H9 (cell line): Measurements from ENCODE around the gene DDX39A. TPM values are rescaled to one million over a fixed set of nuclear protein-coding genes. Genes with fewer than 3 reads are reported as not detected.

Experiments
- DNase-seq: peaks from one replicate; pipeline ENCODE4 v3.0.0-alpha.2; 2017
- H2AFZ ChIP-seq: one replicate; pipeline ENCODE4 v1.6.1; 2013; ENCODE audit warnings: mild to moderate bottlenecking, low read length, control low read depth, moderate library complexity
- H2AK5ac ChIP-seq: 2 replicates; pipeline ENCODE4 v1.6.1; 2013; ENCODE audit warnings: low read length, control low read depth, mixed read lengths; ENCODE audit not compliant: insufficient read length
- H2BK120ac ChIP-seq: one replicate; pipeline ENCODE4 v1.6.1; 2013; ENCODE audit warnings: low read depth, mild to moderate bottlenecking, low read length, control low read depth, inconsistent platforms; ENCODE audit not compliant: poor library complexity, severe bottlenecking
- H2BK12ac ChIP-seq: 2 replicates; pipeline ENCODE4 v1.6.1; 2013; ENCODE audit warnings: low read length, control low read depth, mixed read lengths, low read depth; ENCODE audit not compliant: insufficient read length
- H2BK15ac ChIP-seq: 2 replicates; pipeline ENCODE4 v1.6.1; 2013; ENCODE audit warnings: low read depth, low read length, control low read depth
- H2BK20ac ChIP-seq: one replicate; pipeline ENCODE4 v1.6.1; 2013; ENCODE audit warnings: low read depth, mild to moderate bottlenecking, low read length, control low read depth, inconsistent platforms; ENCODE audit not compliant: poor library complexity, severe bottlenecking
- H2BK5ac ChIP-seq: 2 replicates; pipeline ENCODE4 v1.6.1; 2013; ENCODE audit warnings: low read length, control low read depth, mixed read lengths; ENCODE audit not compliant: insufficient read length
- H3K14ac ChIP-seq: 2 replicates; pipeline ENCODE4 v1.6.1; 2013; ENCODE audit warnings: low read length, control low read depth; ENCODE audit not compliant: insufficient read depth
- H3K18ac ChIP-seq: 2 replicates; pipeline ENCODE4 v1.6.1; 2013; ENCODE audit warnings: low read depth, mild to moderate bottlenecking, mixed read lengths, low read length, control low read depth; ENCODE audit not compliant: insufficient read length
- H3K23ac ChIP-seq: 2 replicates; pipeline ENCODE4 v1.6.1; 2013; ENCODE audit warnings: low read length, control low read depth, mixed read lengths, low read depth; ENCODE audit not compliant: insufficient read length
- H3K23me2 ChIP-seq: 2 replicates; pipeline ENCODE4 v1.6.1; 2013; ENCODE audit warnings: low read depth, mild to moderate bottlenecking, mixed read lengths, low read length, control low read depth; ENCODE audit not compliant: insufficient read length, poor library complexity, severe bottlenecking
- H3K27ac ChIP-seq: 2 replicates; pipeline ENCODE4 v1.5.1; 2013; ENCODE audit warnings: low read length, control low read depth, mixed read lengths, low read depth; ENCODE audit not compliant: insufficient read length
- H3K27me3 ChIP-seq: 2 replicates; pipeline ENCODE4 v1.6.1; 2013; ENCODE audit warnings: low read length, control low read depth, inconsistent platforms; ENCODE audit not compliant: insufficient read depth
- H3K4ac ChIP-seq: 2 replicates; pipeline ENCODE4 v1.6.1; 2013; ENCODE audit warnings: low read depth, mild to moderate bottlenecking, control low read depth, inconsistent platforms, low read length, moderate library complexity
- H3K4me1 ChIP-seq: 2 replicates; pipeline ENCODE4 v1.6.1; 2013; ENCODE audit warnings: low read length, control low read depth, inconsistent platforms; ENCODE audit not compliant: insufficient read depth
- H3K4me2 ChIP-seq: 2 replicates; pipeline ENCODE4 v1.6.1; 2013; ENCODE audit warnings: low read length, control low read depth, mixed read lengths; ENCODE audit not compliant: insufficient read length, insufficient read depth
- H3K56ac ChIP-seq: 2 replicates; pipeline ENCODE4 v1.6.1; 2013; ENCODE audit warnings: low read depth, mild to moderate bottlenecking, mixed read lengths, low read length, control low read depth; ENCODE audit not compliant: insufficient read length
- H3K79me1 ChIP-seq: 2 replicates; pipeline ENCODE4 v1.6.1; 2013; ENCODE audit warnings: low read depth, mild to moderate bottlenecking, moderate library complexity, low read length, control low read depth, inconsistent platforms; ENCODE audit not compliant: insufficient read depth, poor library complexity, severe bottlenecking
- H3K79me2 ChIP-seq: 2 replicates; pipeline ENCODE4 v1.6.1; 2013; ENCODE audit warnings: low read length, control low read depth, inconsistent platforms; ENCODE audit not compliant: insufficient read depth
- H3K9ac ChIP-seq: 2 replicates; pipeline ENCODE4 v1.6.1; 2013; ENCODE audit warnings: low read length, control low read depth, mixed read lengths; ENCODE audit not compliant: insufficient read length; ENCODE audit errors: extremely low read depth
- H3K9me3 ChIP-seq: one replicate; pipeline ENCODE4 v1.6.1; 2013; ENCODE audit warnings: low read depth, low read length, inconsistent platforms; ENCODE audit not compliant: control insufficient read depth
- H3T11ph ChIP-seq: one replicate; pipeline ENCODE4 v1.6.1; 2013; ENCODE audit warnings: mild to moderate bottlenecking, low read length, control low read depth, inconsistent platforms
- H4K20me1 ChIP-seq: one replicate; pipeline ENCODE4 v1.6.1; 2013; ENCODE audit not compliant: control insufficient read depth, insufficient read length, insufficient read depth
- H4K5ac ChIP-seq: 2 replicates; pipeline ENCODE4 v1.6.1; 2013; ENCODE audit warnings: low read depth, mild to moderate bottlenecking, mixed read lengths, low read length, control low read depth; ENCODE audit not compliant: insufficient read length
- H4K8ac ChIP-seq: replicated peaks from 2 replicates; pipeline ENCODE4 v1.6.1; 2013; ENCODE audit warnings: low read length, control low read depth, mixed read lengths, low read depth; ENCODE audit not compliant: insufficient read length
- H4K91ac ChIP-seq: 2 replicates; pipeline ENCODE4 v1.6.1; 2013; ENCODE audit warnings: low read depth, mild to moderate bottlenecking, moderate library complexity, mixed read lengths, low read length, control low read depth; ENCODE audit not compliant: insufficient read length
- H3K27ac Mint-ChIP-seq, 3 experiments: 2 replicates in 2 of 3; 3 replicates in 1 of 3; pipeline ENCODE4 v1.8.0; 2020 to 2021; ENCODE audit warnings: mixed read lengths in 3 of 3, mild to moderate bottlenecking in 1 of 3, moderate library complexity in 1 of 3
- H3K27me3 Mint-ChIP-seq: 2 replicates; pipeline ENCODE4 v1.8.0; 2021; ENCODE audit warnings: low read depth, mild to moderate bottlenecking, moderate library complexity, mixed read lengths
- H3K36me3 Mint-ChIP-seq, 3 experiments: 2 replicates in 2 of 3; 3 replicates in 1 of 3; pipeline ENCODE4 v1.8.0; 2020 to 2021; ENCODE audit warnings: low read depth in 3 of 3, mixed read lengths in 3 of 3; ENCODE audit not compliant: insufficient read depth in 1 of 3
- H3K4me1 Mint-ChIP-seq, 2 experiments: 2 replicates each; pipeline ENCODE4 v1.8.0; 2020; ENCODE audit warnings: mixed read lengths in 2 of 2
- H3K4me3 Mint-ChIP-seq, 2 experiments: 2 replicates in 1 of 2; 3 replicates in 1 of 2; pipeline ENCODE4 v1.8.0; 2020 to 2021; ENCODE audit warnings: mild to moderate bottlenecking in 2 of 2, mixed read lengths in 2 of 2, moderate library complexity in 1 of 2
- H3K9me3 Mint-ChIP-seq, 2 experiments: 2 replicates in 1 of 2; 3 replicates in 1 of 2; pipeline ENCODE4 v1.8.0; 2020; ENCODE audit warnings: mild to moderate bottlenecking in 2 of 2, mixed read lengths in 2 of 2, moderate library complexity in 1 of 2
- WGBS: extraction: QIAGEN DNeasy Blood & Tissue Kit; methylation state at CpG from one replicate; pipeline ENCODE4 v1.1.7; 2013; ENCODE audit warnings: missing lambda C conversion rate, low lambda C conversion rate, mixed read lengths; ENCODE audit not compliant: insufficient read length; ENCODE audit errors: extremely low coverage; 5-methylcytosine and 5-hydroxymethylcytosine counted together
- total RNA-seq: library from RNA; stranded (reverse); gene quantifications from 2 replicates; pipeline ENCODE4 v1.2.1, GENCODE V29; 2021
- TF ChIP-seq, protein P1 (sequence below): fragments of 200-600 bp; sonication (generic); conservative IDR thresholded peaks from 3 replicates; pipeline ENCODE4 v1.8.0; 2021; ENCODE audit warnings: antibody characterized with exemption, mild to moderate bottlenecking

DDX39A gene
- total RNA-seq, 1 experiment from 2014 or later, result 137 TPM

- TF ChIP-seq, protein P1, sequence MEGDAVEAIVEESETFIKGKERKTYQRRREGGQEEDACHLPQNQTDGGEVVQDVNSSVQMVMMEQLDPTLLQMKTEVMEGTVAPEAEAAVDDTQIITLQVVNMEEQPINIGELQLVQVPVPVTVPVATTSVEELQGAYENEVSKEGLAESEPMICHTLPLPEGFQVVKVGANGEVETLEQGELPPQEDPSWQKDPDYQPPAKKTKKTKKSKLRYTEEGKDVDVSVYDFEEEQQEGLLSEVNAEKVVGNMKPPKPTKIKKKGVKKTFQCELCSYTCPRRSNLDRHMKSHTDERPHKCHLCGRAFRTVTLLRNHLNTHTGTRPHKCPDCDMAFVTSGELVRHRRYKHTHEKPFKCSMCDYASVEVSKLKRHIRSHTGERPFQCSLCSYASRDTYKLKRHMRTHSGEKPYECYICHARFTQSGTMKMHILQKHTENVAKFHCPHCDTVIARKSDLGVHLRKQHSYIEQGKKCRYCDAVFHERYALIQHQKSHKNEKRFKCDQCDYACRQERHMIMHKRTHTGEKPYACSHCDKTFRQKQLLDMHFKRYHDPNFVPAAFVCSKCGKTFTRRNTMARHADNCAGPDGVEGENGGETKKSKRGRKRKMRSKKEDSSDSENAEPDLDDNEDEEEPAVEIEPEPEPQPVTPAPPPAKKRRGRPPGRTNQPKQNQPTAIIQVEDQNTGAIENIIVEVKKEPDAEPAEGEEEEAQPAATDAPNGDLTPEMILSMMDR, result no peak
- H3K18ac ChIP-seq, result no peak overlapping the region
- no peaks in the 10 kb centered on the region for H3K79me1 ChIP-seq
Observed at GRCh38 chr19:14395710-14396336, 23.3 kb downstream of the DDX39A start.

More at GRCh38 chr19:14395710-14396336, 23.3 kb downstream of the DDX39A start:
- Histone ChIP-seq H2BK5ac (no peak overlapping the region), H3K23me2 (no peaks in the 10 kb centered on the region), H4K20me1 (no peaks in the 10 kb centered on the region), H3K4me2 (no peak overlapping the region), H3K9me3 (no peaks in the 10 kb centered on the region), H2BK12ac (no peak overlapping the region), H2AK5ac (no peak overlapping the region), H2BK120ac (no peak overlapping the region), H3K14ac (no peak overlapping the region), H3K4ac (no peak overlapping the region), H4K8ac (no peak overlapping the region), H3K4me1 (no peaks in the 10 kb centered on the region), H4K5ac (no peak overlapping the region), H3K23ac (no peak overlapping the region), H3K27ac (no peak overlapping the region), H3K27me3 (no peaks in the 10 kb centered on the region), H2AFZ (no peak overlapping the region), H2BK15ac (no peak overlapping the region), H3K56ac (no peak overlapping the region), H4K91ac (no peak overlapping the region), H2BK20ac (no peak overlapping the region), H3K79me2 (no peaks in the 10 kb centered on the region), H3K9ac (no peak overlapping the region), H3T11ph (no peak overlapping the region)
- Mint-ChIP-seq H3K27me3 (peaks cover 3% of the 10 kb centered on the region; the same call in 1 of the 2 replicates), H3K4me3 (no peak overlapping the region), H3K27ac (no peak overlapping the region), H3K36me3 (peaks cover 0 to 2% (median 0%) of the 10 kb centered on the region in 3 experiments; a peak in 2 of 7 replicates), H3K9me3 (no peaks in the 10 kb centered on the region), H3K4me1 (peaks cover 7 to 10% of the 10 kb centered on the region in 2 experiments)
- WGBS, result no CpG with 5 or more reads among the region's 16 CpGs
- no peak for DNase-seq
